Prostate gland (tissue), 2 donors: ENCODE results near the gene EIF4G1.

Experiments
- POLR2A ChIP-seq: fragments of 450-650 bp; IDR thresholded peaks from one replicate; pipeline ENCODE4 v1.6.1; 2016; ENCODE audit warnings: antibody characterized with exemption, mild to moderate bottlenecking
- TF ChIP-seq, protein P1 (sequence below), 4 experiments: fragments of 200-600 bp in 2 of 4; fragments of 450-650 bp in 2 of 4; sonication (generic) in 2 of 4; IDR thresholded peaks; 1 replicate in 3 of 4; 2 replicates in 1 of 4; pipeline ENCODE4 v1.5.1; 2016 to 2019; ENCODE audit warnings: antibody characterized with exemption in 4 of 4, mild to moderate bottlenecking in 2 of 4, moderate library complexity in 2 of 4

DNA sequence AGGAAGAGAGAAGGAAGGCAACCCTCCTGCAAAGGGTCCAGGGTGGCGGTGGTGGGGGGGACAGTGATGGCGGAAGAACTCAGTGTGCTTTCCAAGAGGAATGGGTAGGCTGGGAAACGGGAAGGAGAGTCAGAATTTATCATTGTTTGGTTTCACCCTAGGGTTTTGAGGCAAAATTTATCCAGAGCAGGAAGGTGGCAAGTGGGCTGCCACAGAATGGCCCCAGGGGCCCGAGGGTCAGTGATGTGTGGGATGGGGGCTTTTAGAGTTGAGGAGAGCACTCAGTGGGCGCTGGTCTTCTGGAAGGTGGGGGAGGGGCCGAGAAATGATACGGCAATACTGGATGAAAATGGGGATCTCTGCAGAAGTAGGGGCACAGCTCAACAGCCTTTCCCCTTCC lies 23.6 kb downstream of the EIF4G1 start:
- TF ChIP-seq, protein P1, sequence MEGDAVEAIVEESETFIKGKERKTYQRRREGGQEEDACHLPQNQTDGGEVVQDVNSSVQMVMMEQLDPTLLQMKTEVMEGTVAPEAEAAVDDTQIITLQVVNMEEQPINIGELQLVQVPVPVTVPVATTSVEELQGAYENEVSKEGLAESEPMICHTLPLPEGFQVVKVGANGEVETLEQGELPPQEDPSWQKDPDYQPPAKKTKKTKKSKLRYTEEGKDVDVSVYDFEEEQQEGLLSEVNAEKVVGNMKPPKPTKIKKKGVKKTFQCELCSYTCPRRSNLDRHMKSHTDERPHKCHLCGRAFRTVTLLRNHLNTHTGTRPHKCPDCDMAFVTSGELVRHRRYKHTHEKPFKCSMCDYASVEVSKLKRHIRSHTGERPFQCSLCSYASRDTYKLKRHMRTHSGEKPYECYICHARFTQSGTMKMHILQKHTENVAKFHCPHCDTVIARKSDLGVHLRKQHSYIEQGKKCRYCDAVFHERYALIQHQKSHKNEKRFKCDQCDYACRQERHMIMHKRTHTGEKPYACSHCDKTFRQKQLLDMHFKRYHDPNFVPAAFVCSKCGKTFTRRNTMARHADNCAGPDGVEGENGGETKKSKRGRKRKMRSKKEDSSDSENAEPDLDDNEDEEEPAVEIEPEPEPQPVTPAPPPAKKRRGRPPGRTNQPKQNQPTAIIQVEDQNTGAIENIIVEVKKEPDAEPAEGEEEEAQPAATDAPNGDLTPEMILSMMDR (IDR thresholded peaks at IDR 0.05) = no peak
- TF ChIP-seq POLR2A = no peak
